ENCODE measurements around the gene LCN12.

Gene LCN12

GRCh38 chr9:136945333-136946227, 6.5 kb upstream of the LCN12 start:
- no peak for DNase-seq

GRCh38 chr9:136946228-136947027, 5.6 kb upstream of the LCN12 start:
- no peak for DNase-seq

DNA sequence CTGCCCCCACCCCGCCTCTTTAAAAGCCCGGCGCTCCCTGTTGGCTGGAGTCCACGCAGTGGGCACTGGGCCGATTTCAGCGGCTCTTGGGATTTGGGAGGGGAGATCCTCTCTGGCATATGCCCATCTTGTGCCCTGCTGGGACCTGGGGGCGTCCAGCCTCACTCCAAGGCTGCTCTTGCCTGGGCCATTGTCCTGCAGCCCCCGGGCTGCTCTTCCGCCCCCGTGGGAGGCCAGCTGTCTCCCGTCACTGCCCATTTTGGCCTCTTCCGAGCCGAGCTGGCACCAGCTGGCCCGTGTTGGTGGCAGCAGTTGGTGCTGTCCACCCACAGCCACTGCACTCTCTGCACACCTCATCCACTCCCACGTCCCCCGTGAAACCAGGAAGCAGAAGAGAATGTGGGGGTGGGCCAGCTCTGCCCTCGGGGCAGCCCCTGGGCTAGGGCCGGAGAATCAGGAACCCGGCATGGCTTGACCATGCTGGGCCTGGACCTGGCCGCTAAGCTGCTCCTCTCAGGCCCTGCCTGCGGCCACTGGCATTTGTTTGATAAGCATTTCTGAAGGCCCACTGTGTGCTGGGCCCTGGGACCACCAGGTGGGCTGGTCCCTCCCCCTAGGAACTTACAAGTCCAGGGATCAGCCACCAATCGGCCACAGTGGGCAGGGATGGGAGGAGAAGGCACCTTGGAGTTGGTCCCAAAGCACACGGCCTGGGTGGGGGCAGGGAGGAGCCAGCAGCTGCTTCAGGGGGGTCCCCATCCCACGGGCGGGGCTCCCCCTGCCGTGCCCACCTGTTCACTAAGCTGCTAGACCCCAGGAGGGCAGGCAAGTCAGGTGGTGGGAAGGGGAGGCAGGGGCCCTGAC, 4.8 kb upstream of the LCN12 start:
- no peak for DNase-seq

GRCh38 chr9:136947955-136948510, 4.0 kb upstream of the LCN12 start:
- DNase-seq, result no peak

DNA sequence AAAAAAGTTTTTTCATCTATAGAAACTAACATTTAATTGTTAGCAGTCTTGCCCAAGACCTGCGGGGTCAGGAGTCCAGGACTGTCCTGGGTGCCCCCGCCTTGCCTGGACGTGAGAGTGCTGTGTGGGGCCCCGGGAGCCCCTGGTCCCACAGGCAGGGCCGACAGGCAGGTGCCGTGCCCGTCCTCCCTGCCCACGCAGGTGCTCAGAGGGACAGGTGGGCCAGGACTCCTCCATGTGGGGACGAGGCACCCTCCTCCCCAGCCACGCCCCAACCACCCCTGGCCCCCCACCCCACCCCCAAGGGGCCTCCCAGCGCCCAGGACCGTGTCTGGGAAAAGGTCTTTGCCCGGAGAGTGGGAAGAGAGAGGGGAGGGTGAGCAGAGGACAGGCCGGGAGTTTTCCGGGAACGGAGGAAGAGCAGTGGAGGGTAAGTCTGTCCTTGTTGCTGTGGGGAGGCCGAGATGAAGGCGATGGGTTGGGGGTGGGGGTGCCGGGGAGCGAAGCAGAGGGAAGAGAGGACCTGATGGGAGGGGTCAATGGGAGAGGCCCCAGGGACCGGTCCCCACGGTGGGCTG, 2.7 kb upstream of the LCN12 start:
- no peak for DNase-seq

- DNase-seq, result peak; percentile 97
Observed at GRCh38 chr9:136949817-136950655, 2.0 kb upstream of the LCN12 start.

- no peak for DNase-seq
Observed at GRCh38 chr9:136950656-136951276, 1.3 kb upstream of the LCN12 start.

DNA sequence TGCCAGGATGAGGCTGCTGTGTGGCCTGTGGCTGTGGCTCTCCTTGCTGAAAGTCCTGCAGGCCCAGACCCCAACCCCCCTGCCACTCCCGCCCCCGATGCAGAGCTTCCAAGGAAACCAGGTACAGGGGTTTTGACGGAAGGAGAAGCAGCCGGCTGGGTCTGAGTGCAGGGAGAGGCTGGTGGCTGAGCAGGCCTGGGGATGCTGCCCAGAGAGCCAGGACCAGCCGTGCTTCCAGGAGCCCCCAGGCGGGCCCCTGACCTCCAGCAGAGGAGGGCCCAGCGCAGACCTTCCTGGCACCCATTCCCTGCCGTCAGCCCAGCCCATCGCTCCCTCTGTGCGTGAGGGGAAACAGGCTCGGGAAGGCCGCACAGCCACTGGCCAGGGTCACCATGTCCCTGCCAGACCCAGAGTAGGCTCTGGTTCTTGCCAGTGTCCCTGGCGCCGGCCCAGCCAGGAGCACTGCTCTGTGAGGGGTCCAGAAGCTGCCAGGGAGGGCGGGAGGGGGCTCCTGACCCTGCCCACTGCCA, 313 bp downstream of the LCN12 start:
- DNase-seq, result no peak

DNA sequence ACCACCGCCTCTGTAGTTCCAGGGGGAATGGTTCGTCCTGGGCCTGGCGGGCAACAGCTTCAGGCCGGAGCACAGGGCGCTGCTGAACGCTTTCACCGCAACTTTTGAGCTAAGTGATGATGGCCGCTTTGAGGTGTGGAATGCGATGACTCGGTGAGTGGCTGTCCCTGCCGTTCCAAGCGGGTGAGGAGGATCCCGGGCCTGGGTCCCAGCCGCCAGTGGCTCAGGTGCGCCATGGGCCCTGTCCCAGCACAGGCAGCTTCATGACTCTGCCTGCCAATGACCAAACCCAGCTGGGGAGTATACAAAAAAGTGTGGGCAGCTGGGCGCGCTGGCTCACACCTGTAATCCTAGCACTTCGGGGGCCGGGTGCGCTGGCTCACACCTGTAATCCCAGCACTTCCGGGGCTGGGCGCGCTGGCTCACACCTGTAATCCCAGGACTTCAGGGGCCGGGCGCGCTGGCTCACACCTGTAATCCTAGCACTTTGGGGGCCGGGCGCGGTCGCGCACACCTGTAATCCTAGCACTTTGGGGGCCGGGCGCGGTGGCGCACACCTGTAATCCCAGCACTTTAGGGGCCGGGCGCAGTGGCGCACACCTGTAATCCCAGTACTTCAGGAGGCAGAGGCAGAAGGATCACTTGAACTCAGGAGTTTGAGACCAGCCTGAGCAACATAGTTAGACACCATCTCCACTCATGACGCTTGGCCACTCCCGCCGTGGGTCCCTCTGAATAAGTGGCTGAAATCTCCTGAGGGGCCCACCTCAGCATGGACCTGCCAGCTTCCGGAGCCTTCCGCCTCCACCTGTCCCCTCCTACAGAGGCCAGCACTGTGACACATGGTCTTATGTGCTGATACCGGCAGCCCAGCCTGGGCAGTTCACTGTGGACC, 1.1 kb downstream of the LCN12 start:
- DNase-seq, result no peak

DNA sequence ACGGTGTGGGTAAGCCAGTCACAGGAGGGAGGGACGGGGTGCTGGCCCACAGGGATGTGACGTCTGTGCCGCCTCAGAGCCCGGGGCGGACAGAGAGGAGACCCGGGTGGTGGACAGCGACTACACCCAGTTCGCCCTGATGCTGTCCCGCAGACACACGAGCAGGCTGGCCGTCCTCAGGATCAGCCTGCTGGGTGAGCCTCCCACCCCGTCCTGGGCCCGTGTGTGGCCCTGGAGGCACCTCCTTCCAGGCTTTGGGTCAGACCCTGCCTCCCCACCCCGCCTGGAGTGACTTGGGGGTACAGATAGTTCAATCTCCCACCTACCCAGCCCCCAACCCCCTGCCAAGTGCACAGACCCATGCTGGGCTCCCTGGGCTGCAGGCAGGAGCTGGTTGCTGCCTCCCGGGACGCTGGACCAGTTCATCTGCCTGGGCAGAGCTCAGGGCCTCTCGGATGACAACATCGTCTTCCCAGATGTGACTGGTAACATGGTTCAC, 1.7 kb downstream of the LCN12 start:
- no peak for DNase-seq

DNA sequence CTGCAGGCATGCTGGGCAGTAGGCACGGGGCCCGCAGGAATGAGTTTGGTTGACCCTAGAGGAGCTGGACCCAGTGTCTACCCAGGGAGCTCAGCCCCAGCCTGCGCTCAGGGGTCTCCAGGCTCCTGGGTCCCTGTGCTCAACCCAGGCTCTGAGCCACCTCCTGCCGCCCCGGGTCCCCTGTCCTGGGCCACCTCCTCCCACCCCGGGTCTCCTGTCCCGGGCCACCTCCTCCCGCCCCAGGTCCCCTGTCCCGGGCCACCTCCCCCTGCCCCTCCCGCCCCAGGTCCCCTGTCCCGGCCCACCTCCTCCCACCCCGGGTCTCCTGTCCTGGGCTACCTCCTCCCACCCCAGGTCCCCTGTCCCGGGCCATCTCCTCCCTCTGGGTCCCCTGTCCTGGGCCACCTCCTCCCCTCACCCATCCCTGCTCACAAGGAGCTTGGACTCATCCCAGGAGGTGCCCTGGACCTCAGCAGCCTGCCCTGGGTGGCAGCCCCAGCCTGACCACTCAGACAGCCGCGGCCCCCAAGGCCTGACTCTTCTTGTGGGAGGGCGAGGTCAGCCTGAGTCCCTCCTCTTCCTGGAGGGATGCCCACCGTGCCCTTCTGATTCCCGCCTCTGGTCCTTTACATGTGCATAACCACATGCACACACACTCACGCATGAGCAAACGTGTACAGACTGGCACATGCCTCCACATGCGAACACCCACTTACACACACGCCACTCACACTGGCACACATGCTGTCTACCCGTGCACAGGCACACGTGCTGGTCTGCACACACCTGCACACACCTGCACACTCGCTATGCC, 2.4 kb downstream of the LCN12 start:
- DNase-seq, result no peak

GRCh38 chr9:136955202-136955942, 3.3 kb downstream of the LCN12 start:
- no peak for DNase-seq

DNA sequence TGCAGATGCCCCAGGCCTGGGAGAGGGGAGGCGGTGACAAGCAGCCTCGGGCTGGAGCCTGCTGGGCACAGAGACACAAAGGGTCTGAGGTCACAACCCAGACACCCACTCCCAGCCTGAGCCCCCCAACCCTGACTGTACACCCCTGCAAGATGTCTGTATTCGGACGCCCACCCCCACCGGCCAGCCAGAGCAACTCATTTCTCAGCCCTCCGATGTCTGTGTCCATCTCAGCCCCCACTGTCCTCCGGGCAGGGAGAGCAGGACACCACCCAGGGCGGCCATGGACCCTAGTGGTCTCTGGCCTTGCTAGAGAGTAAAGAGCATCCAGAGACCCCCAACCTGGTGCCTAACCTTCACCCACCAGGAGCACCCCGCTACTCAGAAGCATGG, 3.9 kb downstream of the LCN12 start:
- DNase-seq, result no peak

GRCh38 chr9:136956604-136957003, 4.5 kb downstream of the LCN12 start:
- DNase-seq, result no peak

- no peak for DNase-seq
Observed at GRCh38 chr9:136957461-136957860, 5.4 kb downstream of the LCN12 start.

DNA sequence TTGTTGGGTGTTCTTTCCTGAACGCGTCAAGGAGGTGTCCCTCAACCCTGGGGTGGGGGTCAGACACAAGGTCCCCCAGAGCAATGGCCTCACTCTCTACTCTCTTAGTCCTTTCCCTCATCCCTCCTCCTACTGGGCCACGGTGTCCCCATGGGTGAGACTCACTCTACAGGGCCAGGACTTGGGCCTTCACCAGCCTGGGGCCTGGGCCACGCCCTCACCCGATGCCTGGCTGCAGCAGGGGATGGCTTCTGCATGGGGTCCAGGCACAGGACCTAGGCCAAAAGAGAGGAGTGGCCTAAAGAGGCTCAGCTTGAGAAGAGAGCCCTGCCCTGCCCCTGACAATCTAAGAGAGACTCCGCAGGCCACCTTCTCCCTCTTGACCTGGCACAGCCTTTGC, 5.8 kb downstream of the LCN12 start:
- DNase-seq, result no peak

- no peak for DNase-seq
Observed at GRCh38 chr9:136958473-136958872, 6.4 kb downstream of the LCN12 start.
